ENCODE measurements around the gene GRM8. TPM values are rescaled to one million over a fixed set of nuclear protein-coding genes. Genes with fewer than 3 reads are reported as not detected.

The GRM8 gene
- total RNA-seq, 4 donors from 2014 or later, result not detected

DNA sequence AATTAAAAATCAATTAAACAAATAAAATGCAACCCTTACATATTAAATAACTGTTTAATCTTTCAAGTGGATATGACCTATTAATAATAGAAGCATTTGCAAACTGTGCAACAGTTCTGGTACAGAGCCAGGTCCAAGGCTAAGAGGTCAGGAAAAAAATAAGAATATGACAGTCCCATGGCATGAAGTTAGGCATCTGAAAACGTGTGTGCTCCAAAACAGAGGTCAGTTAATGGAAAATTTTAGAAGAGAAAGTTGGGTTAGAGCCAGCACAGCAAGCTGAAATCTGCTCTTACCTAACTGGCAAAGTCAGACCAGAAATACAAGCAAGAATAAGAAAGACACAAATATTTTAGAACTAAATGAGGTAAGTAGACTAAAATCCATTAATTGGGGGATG is 757.7 kb downstream of the GRM8 start:
- WGBS, result 0% methylated on average over 1 of the region's 1 CpG
- Histone ChIP-seq H3K36me3 (no peaks in the 10 kb centered on the region), H3K27me3 (no peaks in the 10 kb centered on the region), H3K9me3 (no peaks in the 10 kb centered on the region), H3K4me1 (no peaks in the 10 kb centered on the region), H3K27ac (no peak overlapping the region), H3K4me3 (no peak overlapping the region)
- TF ChIP-seq POLR2A (IDR thresholded peaks at IDR 0.05), result no peak
- TF ChIP-seq POLR2AphosphoS5 (IDR thresholded peaks at IDR 0.05), result no peak
- TF ChIP-seq, protein P1, sequence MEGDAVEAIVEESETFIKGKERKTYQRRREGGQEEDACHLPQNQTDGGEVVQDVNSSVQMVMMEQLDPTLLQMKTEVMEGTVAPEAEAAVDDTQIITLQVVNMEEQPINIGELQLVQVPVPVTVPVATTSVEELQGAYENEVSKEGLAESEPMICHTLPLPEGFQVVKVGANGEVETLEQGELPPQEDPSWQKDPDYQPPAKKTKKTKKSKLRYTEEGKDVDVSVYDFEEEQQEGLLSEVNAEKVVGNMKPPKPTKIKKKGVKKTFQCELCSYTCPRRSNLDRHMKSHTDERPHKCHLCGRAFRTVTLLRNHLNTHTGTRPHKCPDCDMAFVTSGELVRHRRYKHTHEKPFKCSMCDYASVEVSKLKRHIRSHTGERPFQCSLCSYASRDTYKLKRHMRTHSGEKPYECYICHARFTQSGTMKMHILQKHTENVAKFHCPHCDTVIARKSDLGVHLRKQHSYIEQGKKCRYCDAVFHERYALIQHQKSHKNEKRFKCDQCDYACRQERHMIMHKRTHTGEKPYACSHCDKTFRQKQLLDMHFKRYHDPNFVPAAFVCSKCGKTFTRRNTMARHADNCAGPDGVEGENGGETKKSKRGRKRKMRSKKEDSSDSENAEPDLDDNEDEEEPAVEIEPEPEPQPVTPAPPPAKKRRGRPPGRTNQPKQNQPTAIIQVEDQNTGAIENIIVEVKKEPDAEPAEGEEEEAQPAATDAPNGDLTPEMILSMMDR (IDR thresholded peaks at IDR 0.05), result no peak
- DNase-seq (ENCODE audit: low spot score in 2 of 2), result no peak

DNA sequence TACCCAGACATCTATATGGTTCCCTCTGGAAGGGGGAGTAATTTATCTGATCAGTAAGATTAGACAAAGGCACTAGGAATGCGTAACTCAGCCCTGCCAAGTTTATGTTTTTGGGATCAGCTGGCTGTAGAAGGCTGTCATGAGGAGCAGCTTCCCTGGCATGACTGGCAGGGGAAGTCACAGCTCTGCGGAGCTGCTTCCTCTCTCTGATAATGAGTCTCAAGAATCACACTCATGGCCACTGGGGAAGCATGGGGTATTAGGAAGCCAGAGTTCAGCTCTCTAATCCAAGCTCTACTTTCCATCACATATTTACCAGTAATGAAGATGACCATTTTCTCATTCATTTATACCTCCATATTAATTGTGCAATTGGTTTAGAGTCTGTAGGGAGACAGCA is 758.9 kb downstream of the GRM8 start:
- no peaks in the 10 kb centered on the region for H3K4me1 ChIP-seq
- WGBS, result 36% methylated on average over 2 of the region's 2 CpGs
- no peak overlapping the region for H3K27ac ChIP-seq
- H3K36me3 ChIP-seq, result no peaks in the 10 kb centered on the region
- H3K9me3 ChIP-seq, result no peaks in the 10 kb centered on the region
- H3K4me3 ChIP-seq, result no peak overlapping the region
- no peak for TF ChIP-seq POLR2AphosphoS5 (IDR thresholded peaks at IDR 0.05)
- no peak for TF ChIP-seq POLR2A (IDR thresholded peaks at IDR 0.05)
- no peak for TF ChIP-seq EP300 (IDR thresholded peaks at IDR 0.05)
- TF ChIP-seq, protein P1 (IDR thresholded peaks at IDR 0.05), result no peak
- no peak for DNase-seq (ENCODE audit: low spot score in 2 of 2)
- no peaks in the 10 kb centered on the region for H3K27me3 ChIP-seq

DNA sequence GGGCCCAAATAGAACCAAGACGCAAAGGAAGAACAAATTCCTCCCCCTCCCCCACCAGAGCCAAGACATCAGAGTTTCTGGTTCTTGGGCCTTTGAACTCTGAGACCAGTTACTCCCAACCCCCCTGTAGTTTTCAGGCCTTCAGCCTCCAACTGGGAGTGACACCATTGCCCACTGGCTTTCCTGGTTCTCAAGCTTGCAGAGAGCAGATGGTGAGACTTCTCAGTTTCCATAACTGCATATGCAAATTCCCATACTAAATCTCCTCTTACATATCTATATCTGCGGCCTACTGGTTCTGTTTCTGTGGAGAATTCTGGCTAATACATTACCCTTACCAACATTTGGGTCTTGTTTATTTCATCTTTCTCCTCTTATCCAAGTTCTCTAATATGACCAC is 762.9 kb downstream of the GRM8 start:
- Histone ChIP-seq H3K4me1 (no peaks in the 10 kb centered on the region), H3K9me3 (no peaks in the 10 kb centered on the region), H3K36me3 (no peaks in the 10 kb centered on the region), H3K27me3 (no peaks in the 10 kb centered on the region), H3K4me3 (no peak overlapping the region), H3K27ac (no peak overlapping the region)
- TF ChIP-seq POLR2A (IDR thresholded peaks at IDR 0.05), result no peak
- TF ChIP-seq EP300 (IDR thresholded peaks at IDR 0.05), result no peak
- no peak for TF ChIP-seq POLR2AphosphoS5 (IDR thresholded peaks at IDR 0.05)
- TF ChIP-seq, protein P1 (IDR thresholded peaks at IDR 0.05), result no peak
- DNase-seq (ENCODE audit: low spot score in 2 of 2), result no peak
- 87% methylated on average over 2 of the region's 2 CpGs for WGBS

GRCh38 chr7:126487728-126488442 is 764.9 kb downstream of the GRM8 start:
- WGBS, result 67% methylated on average over 4 of the region's 4 CpGs
- Histone ChIP-seq H3K9me3 (no peaks in the 10 kb centered on the region), H3K4me3 (no peak overlapping the region), H3K4me1 (no peaks in the 10 kb centered on the region), H3K27ac (no peak overlapping the region), H3K36me3 (no peaks in the 10 kb centered on the region), H3K27me3 (no peaks in the 10 kb centered on the region)
- TF ChIP-seq, protein P1 (IDR thresholded peaks at IDR 0.05), result no peak
- no peak for TF ChIP-seq POLR2AphosphoS5 (IDR thresholded peaks at IDR 0.05)
- no peak for TF ChIP-seq EP300 (IDR thresholded peaks at IDR 0.05)
- no peak for TF ChIP-seq POLR2A (IDR thresholded peaks at IDR 0.05)
- DNase-seq (ENCODE audit: low spot score in 2 of 2), result no peak

GRCh38 chr7:126486806-126487205 is 765.9 kb downstream of the GRM8 start:
- Histone ChIP-seq H3K36me3 (no peaks in the 10 kb centered on the region), H3K9me3 (no peaks in the 10 kb centered on the region), H3K27me3 (no peaks in the 10 kb centered on the region), H3K27ac (no peak overlapping the region), H3K4me3 (no peak overlapping the region), H3K4me1 (no peaks in the 10 kb centered on the region)
- no peak for DNase-seq (ENCODE audit: low spot score in 2 of 2)
- TF ChIP-seq POLR2A (IDR thresholded peaks at IDR 0.05) (no peak), EP300 (IDR thresholded peaks at IDR 0.05) (no peak), POLR2AphosphoS5 (IDR thresholded peaks at IDR 0.05) (no peak)
- TF ChIP-seq, protein P1 (IDR thresholded peaks at IDR 0.05), result no peak

Data from suprapubic skin (tissue), 4 donors.